Measurements from ENCODE around the gene HIGD1C.

DNA sequence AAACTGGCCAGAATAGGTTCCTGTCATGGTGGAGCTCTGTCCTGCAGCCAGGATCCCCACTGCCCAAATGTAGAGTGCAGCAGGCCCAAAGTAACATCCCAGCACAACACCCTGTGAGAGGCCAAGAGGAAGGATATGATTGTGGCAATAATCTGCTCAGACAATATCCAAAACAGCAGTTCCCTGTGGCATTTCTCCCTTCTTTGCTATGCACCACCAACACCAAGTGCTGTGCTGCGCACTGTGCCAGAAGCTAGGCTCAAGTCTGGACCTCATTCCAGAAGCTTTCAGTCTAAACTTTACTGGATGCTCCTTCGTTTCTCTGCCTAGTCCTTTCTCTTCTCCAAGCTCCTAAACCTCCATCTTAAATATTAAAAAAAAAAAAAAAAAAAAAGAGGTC, 40.5 kb downstream of the HIGD1C start:
- TF ChIP-seq CTCF (IDR thresholded peaks at IDR 0.05; ENCODE audit: insufficient read depth, low read length, poor library complexity, severe bottlenecking) (no peak), EZH2phosphoT487 (conservative IDR thresholded peaks at IDR 0.05; ENCODE audit: low read length) (no peak)

Measured in SU-DHL-6 (cell line).